SK-N-MC (cell line): Measurements from ENCODE around the gene NXNL2.

Experiments
- EZH2 ChIP-seq: fragments of 200-600 bp; sonication (generic); IDR thresholded peaks from one replicate; pipeline ENCODE4 v1.6.1; 2017; ENCODE audit warnings: antibody characterized with exemption
- FOXP2 ChIP-seq: optimal IDR thresholded peaks from 2 replicates; pipeline ENCODE3; 2011; ENCODE audit warnings: mild to moderate bottlenecking, moderate library complexity; ENCODE audit not compliant: insufficient read depth; ENCODE audit errors: extremely low read length, control extremely low read depth
- POLR2AphosphoS5 ChIP-seq: IDR thresholded peaks from 2 replicates; pipeline ENCODE4 v1.6.1; 2012; ENCODE audit warnings: mild to moderate bottlenecking, low read depth, low read length, borderline replicate concordance

- TF ChIP-seq EZH2 (no peak), POLR2AphosphoS5 (no peak), FOXP2 (no peak)
Observed at GRCh38 chr9:88521308-88521707, 13.7 kb upstream of the NXNL2 start.
